HuH-7 (cell line): ENCODE results near the gene ZNF770.
"Not testable (repeated sequence)": the region's sequence is repeated elsewhere in the genome, so short reads cannot be mapped to it uniquely, and the experiment has no call there.

Experiments
- DNase-seq: peaks from one replicate; pipeline ENCODE4 v3.0.0; 2011; ENCODE audit warnings: low spot score

ZNF770 gene

GRCh38 chr15:34973512-34973911, 14.6 kb downstream of the ZNF770 start:
- no peak for DNase-seq

DNA sequence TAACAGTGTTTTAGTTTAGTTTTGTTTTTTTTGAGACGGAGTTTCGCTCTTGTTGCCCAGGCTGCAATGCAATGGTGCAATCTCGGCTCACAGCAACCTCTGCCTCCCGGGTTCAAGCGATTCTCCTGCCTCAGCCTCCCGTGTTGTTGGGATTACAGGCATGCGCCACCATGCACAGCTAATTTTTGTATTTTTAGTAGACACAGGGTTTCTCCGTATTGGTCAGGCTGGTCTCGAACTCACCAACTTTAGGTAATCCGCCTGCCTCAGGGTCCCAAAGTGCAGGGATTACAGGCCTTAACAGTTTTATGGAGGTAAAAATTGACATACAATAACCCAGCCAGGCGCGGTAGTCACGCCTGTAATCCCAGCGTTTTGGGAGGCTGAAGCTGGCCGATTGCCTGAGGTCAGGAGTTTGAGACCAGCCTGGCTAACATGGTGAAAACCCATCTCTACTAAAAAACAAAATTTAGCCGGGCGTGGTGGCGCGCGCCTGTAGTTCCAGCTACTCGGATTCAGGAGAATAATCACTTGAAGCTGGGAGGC, 17.9 kb downstream of the ZNF770 start:
- DNase-seq: not testable (repeated sequence)

- peak; percentile 77 for DNase-seq
These were observed 18.6 kb downstream of the ZNF770 start, which contains the start of gene AQR for GRCh38 chr15:34969340-34970097. TSS of gene AQR (minus strand) at chr15:34969742. CDS start at chr15:34969613, 129 bp downstream.

- no peak for DNase-seq
These were observed 23.8 kb downstream of the ZNF770 start for GRCh38 chr15:34964277-34964676.

- no peak for DNase-seq
These were observed 34.2 kb downstream of the ZNF770 start for GRCh38 chr15:34953851-34954250.

- no peak for DNase-seq
These were observed 35.6 kb downstream of the ZNF770 start for GRCh38 chr15:34952481-34952880.

DNA sequence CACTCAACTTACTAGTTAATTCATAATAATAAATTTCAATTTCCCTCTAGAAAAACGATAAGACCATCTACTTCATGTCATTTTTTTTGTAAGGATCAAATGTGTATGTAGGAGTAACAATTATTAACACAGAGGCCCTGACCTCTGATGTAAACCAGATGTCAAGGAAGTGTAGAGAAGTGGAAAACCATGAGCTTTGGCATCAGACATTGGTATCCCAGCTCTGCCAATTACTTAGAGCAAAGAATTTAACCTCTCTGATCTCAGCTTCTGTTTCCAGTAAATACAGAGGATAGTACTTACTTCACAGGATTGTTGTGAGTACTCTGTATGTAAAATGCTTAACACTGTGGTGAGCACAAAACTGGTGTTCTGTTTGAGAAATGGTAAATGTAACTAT, 36.1 kb downstream of the ZNF770 start:
- no peak for DNase-seq

GRCh38 chr15:34944936-34945335, 43.2 kb downstream of the ZNF770 start:
- no peak for DNase-seq

- DNase-seq: no peak
These were observed 44.4 kb downstream of the ZNF770 start for GRCh38 chr15:34943711-34944110.

GRCh38 chr15:34943264-34943663, 44.8 kb downstream of the ZNF770 start:
- not testable (repeated sequence) for DNase-seq

DNA sequence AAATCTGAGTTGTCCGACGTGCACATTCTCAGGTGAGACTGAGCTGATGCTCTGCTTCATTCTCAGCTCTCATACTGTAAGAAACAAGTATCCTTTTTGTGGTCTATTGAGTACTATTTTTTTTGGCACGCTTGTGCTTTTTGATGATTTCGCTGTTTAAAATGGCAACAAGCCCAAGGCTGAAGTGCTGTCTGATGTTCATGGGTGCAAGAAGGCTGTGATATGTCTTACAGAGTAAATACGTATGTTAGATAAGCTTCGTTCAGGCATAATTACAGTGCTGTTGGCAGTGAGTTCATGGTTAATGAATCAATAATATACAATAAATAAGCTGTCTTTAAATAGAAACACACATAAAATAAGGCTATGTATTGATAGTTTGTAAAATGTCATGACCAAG, 45.7 kb downstream of the ZNF770 start:
- no peak for DNase-seq

GRCh38 chr15:34941831-34942230, 46.3 kb downstream of the ZNF770 start:
- DNase-seq: no peak

GRCh38 chr15:34941185-34941698, 46.8 kb downstream of the ZNF770 start:
- no peak for DNase-seq

- no peak for DNase-seq
These were observed 54.6 kb downstream of the ZNF770 start for GRCh38 chr15:34933432-34933975.

- not testable (repeated sequence) for DNase-seq
These were observed 59.7 kb downstream of the ZNF770 start for GRCh38 chr15:34928349-34928748.
